Esophagus squamous epithelium (tissue), 4 donors: Measurements from ENCODE around the gene CDHR3.

Experiments
- CTCF ChIP-seq, 6 experiments: fragments of 450-650 bp in 4 of 6; fragments of 200-600 bp in 2 of 6; sonication (generic) in 2 of 6; IDR thresholded peaks; one replicate each; pipeline ENCODE4 v1.5.1; 2016 to 2019; ENCODE audit warnings: antibody characterized with exemption in 6 of 6, mild to moderate bottlenecking in 4 of 6, moderate library complexity in 4 of 6
- POLR2A ChIP-seq, 4 donors: fragments of 450-650 bp; IDR thresholded peaks; one replicate each; pipeline ENCODE4 v1.6.1; 2017; ENCODE audit warnings: antibody characterized with exemption in 4 of 4, mild to moderate bottlenecking in 4 of 4, moderate library complexity in 3 of 4

- TF ChIP-seq CTCF (IDR thresholded peaks at IDR 0.05) (no peak), POLR2A (IDR thresholded peaks at IDR 0.05) (no peak)
Observed at GRCh38 chr7:105990141-105990540, 27.1 kb downstream of the CDHR3 start.
